Muscle layer of duodenum (tissue), 2 donors: ENCODE results near the gene MPDZ.

Experiments
- H3K27ac ChIP-seq: one replicate; pipeline ENCODE4 v1.7.0; 2013; ENCODE audit warnings: mild to moderate bottlenecking, low read length
- H3K27me3 ChIP-seq: one replicate; pipeline ENCODE4 v1.7.0; 2013; ENCODE audit warnings: low read depth, mild to moderate bottlenecking, control low read depth, low read length
- H3K36me3 ChIP-seq, 2 donors: one replicate each; pipeline ENCODE4 v1.7.0; 2013; ENCODE audit warnings: low read length in 2 of 2, control low read depth in 1 of 2, mild to moderate bottlenecking in 1 of 2; ENCODE audit not compliant: insufficient read depth in 2 of 2, control insufficient read depth in 1 of 2
- H3K4me1 ChIP-seq, 2 donors: one replicate each; pipeline ENCODE4 v1.7.0; 2013; ENCODE audit warnings: low read length in 2 of 2, mild to moderate bottlenecking in 2 of 2, control low read depth in 1 of 2, moderate library complexity in 1 of 2; ENCODE audit not compliant: insufficient read depth in 2 of 2, control insufficient read depth in 1 of 2
- H3K4me3 ChIP-seq, 2 donors: one replicate each; pipeline ENCODE4 v1.7.0; 2013; ENCODE audit warnings: low read length in 2 of 2, low read depth in 1 of 2, mild to moderate bottlenecking in 1 of 2
- H3K9me3 ChIP-seq, 2 donors: one replicate each; pipeline ENCODE4 v1.7.0; 2013; ENCODE audit warnings: low read length in 2 of 2, control low read depth in 1 of 2, mild to moderate bottlenecking in 1 of 2; ENCODE audit not compliant: control insufficient read depth in 1 of 2
- donor health status: healthy.

The MPDZ gene

GRCh38 chr9:13137426-13137825 lies 142.1 kb downstream of the MPDZ start:
- Histone ChIP-seq H3K4me1 (peaks cover 0 to 9% of the 10 kb centered on the region in 2 donors), H3K9me3 (no peaks in the 10 kb centered on the region), H3K36me3 (peaks cover 16 to 50% of the 10 kb centered on the region in 2 donors)

DNA sequence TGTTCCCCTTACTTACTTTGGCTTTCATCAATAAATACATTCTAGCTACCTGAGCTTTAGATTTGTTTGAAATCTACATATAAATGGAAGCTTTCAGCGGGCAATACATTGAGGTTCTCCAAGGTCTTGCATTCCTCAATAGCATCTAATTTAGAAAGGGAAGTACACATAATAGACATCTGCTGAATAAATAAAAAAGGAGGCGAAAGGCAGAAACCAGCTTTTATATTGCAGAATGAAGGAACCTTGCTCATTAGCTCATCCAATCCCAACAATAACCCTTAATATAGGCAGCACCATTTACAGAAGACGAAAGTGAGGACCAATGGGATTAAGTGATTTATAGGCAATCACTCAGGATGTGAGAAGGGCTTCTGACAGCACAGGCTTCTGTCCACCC lies 147.5 kb downstream of the MPDZ start:
- Histone ChIP-seq H3K27ac (no peak overlapping the region), H3K9me3 (no peaks in the 10 kb centered on the region), H3K4me1 (no peaks in the 10 kb centered on the region), H3K36me3 (peaks cover 20 to 27% of the 10 kb centered on the region in 2 donors), H3K4me3 (no peak overlapping the region), H3K27me3 (no peaks in the 10 kb centered on the region)

More at GRCh38 chr9:13137426-13137825, 142.1 kb downstream of the MPDZ start:
- Histone ChIP-seq H3K27ac (no peak overlapping the region), H3K27me3 (no peaks in the 10 kb centered on the region), H3K4me3 (no peak overlapping the region)

- Histone ChIP-seq H3K4me1 (peaks cover 0 to under 1% of the 10 kb centered on the region in 2 donors), H3K27ac (no peak overlapping the region), H3K36me3 (peaks cover 19 to 25% of the 10 kb centered on the region in 2 donors), H3K27me3 (no peaks in the 10 kb centered on the region), H3K9me3 (no peaks in the 10 kb centered on the region), H3K4me3 (no peak overlapping the region)
Observed at GRCh38 chr9:13131416-13131815, 148.1 kb downstream of the MPDZ start.

- H3K27ac ChIP-seq: no peak overlapping the region
- no peak overlapping the region for H3K4me3 ChIP-seq
- H3K27me3 ChIP-seq: no peaks in the 10 kb centered on the region
- H3K36me3 ChIP-seq: peaks cover 8 to 23% of the 10 kb centered on the region in 2 donors
- no peaks in the 10 kb centered on the region for H3K9me3 ChIP-seq
- H3K4me1 ChIP-seq: peaks cover 0 to 7% of the 10 kb centered on the region in 2 donors
Observed at GRCh38 chr9:13128266-13128860, 151.1 kb downstream of the MPDZ start.

DNA sequence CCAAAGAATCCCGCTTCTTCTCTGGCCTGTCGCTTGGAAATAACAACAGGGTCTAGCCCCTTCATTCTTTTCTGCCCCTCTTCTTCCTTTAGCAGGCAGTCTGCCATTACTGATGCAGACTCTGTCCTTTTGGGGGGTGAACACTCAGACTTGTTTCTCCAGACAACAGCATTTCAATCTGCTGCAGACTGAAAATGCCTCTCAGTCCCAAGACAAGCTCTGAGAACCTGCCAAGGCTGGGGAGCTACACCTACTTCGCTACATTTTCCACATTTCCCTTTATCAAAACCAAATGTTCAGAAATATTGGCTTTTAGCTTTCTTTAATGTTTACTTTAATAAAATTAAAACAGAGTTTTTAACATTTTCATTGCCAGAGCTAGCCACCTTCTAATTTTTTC lies 152.4 kb downstream of the MPDZ start:
- Histone ChIP-seq H3K9me3 (no peaks in the 10 kb centered on the region), H3K27me3 (no peaks in the 10 kb centered on the region), H3K4me1 (peaks cover 0 to 7% of the 10 kb centered on the region in 2 donors), H3K4me3 (no peak overlapping the region), H3K27ac (no peak overlapping the region), H3K36me3 (peaks cover 4 to 28% of the 10 kb centered on the region in 2 donors)

- H3K36me3 ChIP-seq: peaks cover 5 to 34% of the 10 kb centered on the region in 2 donors
- no peak overlapping the region for H3K27ac ChIP-seq
- no peak overlapping the region for H3K4me3 ChIP-seq
- peaks cover 0 to 7% of the 10 kb centered on the region in 2 donors for H3K4me1 ChIP-seq
- no peaks in the 10 kb centered on the region for H3K9me3 ChIP-seq
- H3K27me3 ChIP-seq: no peaks in the 10 kb centered on the region
Observed at GRCh38 chr9:13125261-13125660, 154.2 kb downstream of the MPDZ start.

DNA sequence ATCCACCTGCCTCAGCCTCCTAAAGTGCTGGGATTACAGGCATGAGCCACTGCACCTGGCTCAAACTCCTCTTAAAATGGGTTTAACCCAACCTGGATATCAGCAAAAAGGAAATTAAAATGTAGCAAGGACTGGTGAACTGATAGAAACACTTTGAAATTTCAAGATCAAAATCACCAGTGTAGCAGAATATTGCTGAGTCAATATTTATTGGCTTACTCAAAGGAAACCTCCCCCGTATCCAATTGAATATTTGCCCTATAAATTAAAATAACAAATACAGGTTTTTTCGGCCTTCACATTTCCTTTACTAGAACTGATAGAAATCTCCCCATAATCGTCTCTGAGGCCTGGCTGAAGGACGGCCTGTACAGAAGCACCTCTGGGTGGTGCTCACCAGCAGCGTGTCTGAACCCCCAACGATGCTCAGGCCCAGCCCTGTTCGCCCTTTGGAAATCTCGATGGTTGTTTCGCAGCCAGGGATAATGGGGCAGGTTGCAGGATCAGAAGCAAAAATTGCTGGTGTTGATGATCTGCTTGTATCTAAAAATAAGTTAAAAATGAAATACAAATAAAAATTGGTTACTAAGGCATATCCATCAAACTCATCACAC lies 156.6 kb downstream of the MPDZ start:
- Histone ChIP-seq H3K36me3 (peaks cover 5 to 46% of the 10 kb centered on the region in 2 donors), H3K27ac (no peak overlapping the region), H3K4me1 (peaks cover 0 to 7% of the 10 kb centered on the region in 2 donors), H3K9me3 (no peaks in the 10 kb centered on the region), H3K4me3 (no peak overlapping the region), H3K27me3 (no peaks in the 10 kb centered on the region)

- no peaks in the 10 kb centered on the region for H3K27me3 ChIP-seq
- no peaks in the 10 kb centered on the region for H3K4me1 ChIP-seq
- H3K27ac ChIP-seq: no peak overlapping the region
- peaks cover 5 to 33% of the 10 kb centered on the region in 2 donors for H3K36me3 ChIP-seq
- H3K9me3 ChIP-seq: no peaks in the 10 kb centered on the region
- no peak overlapping the region for H3K4me3 ChIP-seq
Observed at GRCh38 chr9:13118313-13118712, 161.2 kb downstream of the MPDZ start.

- Histone ChIP-seq H3K36me3 (peaks cover 7 to 20% of the 10 kb centered on the region in 2 donors), H3K27me3 (no peaks in the 10 kb centered on the region), H3K9me3 (no peaks in the 10 kb centered on the region), H3K4me3 (no peak overlapping the region), H3K27ac (no peak overlapping the region), H3K4me1 (no peaks in the 10 kb centered on the region)
Observed at GRCh38 chr9:13116292-13116691, 163.2 kb downstream of the MPDZ start.

GRCh38 chr9:13113751-13114150 lies 165.7 kb downstream of the MPDZ start:
- Histone ChIP-seq H3K4me1 (no peaks in the 10 kb centered on the region), H3K36me3 (peaks cover 7 to 27% of the 10 kb centered on the region in 2 donors), H3K9me3 (no peaks in the 10 kb centered on the region), H3K27me3 (no peaks in the 10 kb centered on the region), H3K27ac (no peak overlapping the region), H3K4me3 (no peak overlapping the region)

DNA sequence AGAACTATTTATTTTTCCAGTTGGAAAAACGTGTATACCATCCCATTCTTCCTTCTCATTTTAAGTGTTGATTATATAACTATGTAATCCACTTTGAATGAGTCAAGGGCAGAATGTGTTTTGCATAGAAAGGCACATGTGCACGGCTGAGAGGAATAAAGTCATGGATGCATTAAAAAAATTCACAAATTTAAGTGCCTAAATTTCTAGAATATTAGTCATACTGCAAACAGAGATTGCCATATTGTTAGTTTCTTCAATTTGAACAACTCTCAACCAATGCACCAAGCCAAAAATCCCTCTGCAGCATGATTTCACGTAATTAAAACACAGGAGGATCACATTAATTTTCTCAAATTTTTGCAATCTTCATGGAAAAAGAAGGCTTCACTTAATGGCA lies 166.3 kb downstream of the MPDZ start:
- H3K27ac ChIP-seq: no peak overlapping the region
- H3K4me3 ChIP-seq: no peak overlapping the region
- H3K36me3 ChIP-seq: peaks cover 7 to 21% of the 10 kb centered on the region in 2 donors

GRCh38 chr9:13111778-13112177 lies 167.7 kb downstream of the MPDZ start:
- Histone ChIP-seq H3K27ac (no peak overlapping the region), H3K36me3 (peaks cover 7 to 27% of the 10 kb centered on the region in 2 donors), H3K4me3 (no peak overlapping the region), H3K27me3 (no peaks in the 10 kb centered on the region), H3K9me3 (no peaks in the 10 kb centered on the region), H3K4me1 (no peaks in the 10 kb centered on the region)

More for the DNA sequence above, 166.3 kb downstream of the MPDZ start:
- no peaks in the 10 kb centered on the region for H3K9me3 ChIP-seq
- H3K4me1 ChIP-seq: no peaks in the 10 kb centered on the region
- no peaks in the 10 kb centered on the region for H3K27me3 ChIP-seq
